Measurements from ENCODE around the gene PCDHGC3. TPM values are rescaled to one million over a fixed set of nuclear protein-coding genes. Genes with fewer than 3 reads are reported as not detected.
A peak's percentile ranks its signal among the peaks of the same experiment; 100 is the strongest.

Gene PCDHGC3
- total and polyA plus RNA-seq, 8 donors, result 9.1 to 25.3 (median 18.9) TPM

DNA sequence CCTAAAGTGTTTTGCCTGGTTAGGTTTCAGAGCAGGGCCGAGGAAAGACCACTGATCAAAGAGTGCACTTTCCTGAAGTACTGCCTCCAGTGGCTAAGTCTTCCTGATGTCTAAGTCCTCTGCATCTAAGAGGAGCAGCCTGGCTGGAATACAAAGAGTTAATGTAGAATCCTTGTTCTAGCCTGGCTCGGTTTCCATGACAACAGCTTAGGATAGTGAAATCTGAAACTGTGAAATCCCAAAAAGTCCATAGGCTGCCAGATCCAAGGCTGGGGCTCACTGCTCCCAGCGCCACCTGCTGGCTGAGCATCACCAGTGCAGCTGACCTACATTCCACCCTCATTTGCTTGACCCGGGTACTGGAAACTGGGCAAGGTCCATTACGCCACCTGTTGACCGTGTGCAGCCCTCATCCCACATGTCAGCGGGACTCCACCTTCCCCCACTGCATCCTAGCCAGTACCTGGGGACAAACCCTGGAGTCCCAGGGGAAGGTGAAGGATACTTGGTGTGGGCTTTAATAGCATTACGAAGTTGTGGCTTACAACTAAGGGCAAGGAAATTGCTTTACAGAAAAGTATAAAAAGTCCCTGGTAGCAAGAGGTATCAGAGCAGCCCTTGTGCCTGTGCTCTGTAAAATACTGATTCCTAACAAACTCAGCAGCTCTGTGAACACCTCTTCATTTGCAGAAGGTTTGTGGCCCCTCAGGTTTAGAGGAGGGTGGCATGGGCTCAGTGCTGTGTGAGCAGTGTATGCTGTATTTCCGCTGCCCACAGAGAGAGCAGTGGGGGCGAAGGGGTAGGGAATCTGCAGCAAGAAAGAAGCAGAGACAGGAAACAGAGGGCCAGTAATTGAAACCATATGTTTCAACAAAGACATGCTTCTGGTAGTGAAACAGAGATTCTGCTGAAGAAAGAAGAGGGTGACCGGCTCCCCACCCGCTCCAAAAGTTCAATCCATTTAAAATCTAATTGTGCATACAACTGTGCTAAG is 49.1 kb downstream of the PCDHGC3 start:
- TF ChIP-seq, protein P1, sequence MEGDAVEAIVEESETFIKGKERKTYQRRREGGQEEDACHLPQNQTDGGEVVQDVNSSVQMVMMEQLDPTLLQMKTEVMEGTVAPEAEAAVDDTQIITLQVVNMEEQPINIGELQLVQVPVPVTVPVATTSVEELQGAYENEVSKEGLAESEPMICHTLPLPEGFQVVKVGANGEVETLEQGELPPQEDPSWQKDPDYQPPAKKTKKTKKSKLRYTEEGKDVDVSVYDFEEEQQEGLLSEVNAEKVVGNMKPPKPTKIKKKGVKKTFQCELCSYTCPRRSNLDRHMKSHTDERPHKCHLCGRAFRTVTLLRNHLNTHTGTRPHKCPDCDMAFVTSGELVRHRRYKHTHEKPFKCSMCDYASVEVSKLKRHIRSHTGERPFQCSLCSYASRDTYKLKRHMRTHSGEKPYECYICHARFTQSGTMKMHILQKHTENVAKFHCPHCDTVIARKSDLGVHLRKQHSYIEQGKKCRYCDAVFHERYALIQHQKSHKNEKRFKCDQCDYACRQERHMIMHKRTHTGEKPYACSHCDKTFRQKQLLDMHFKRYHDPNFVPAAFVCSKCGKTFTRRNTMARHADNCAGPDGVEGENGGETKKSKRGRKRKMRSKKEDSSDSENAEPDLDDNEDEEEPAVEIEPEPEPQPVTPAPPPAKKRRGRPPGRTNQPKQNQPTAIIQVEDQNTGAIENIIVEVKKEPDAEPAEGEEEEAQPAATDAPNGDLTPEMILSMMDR (IDR thresholded peaks at IDR 0.05), result peak; percentile 96 to 98 (median 98)
- ATAC-seq (peak; percentile 76 to 90 (median 86)), DNase-seq (peak; percentile 82 to 89 (median 84)), FAIRE-seq (no peak)
- H3K36me3 ChIP-seq, result peaks cover 0 to 5% (median 0%) of the 10 kb centered on the region in 3 donors
- no peak overlapping the region for H3K4me3 ChIP-seq
- H3K27ac ChIP-seq, result peak overlapping the region in 2 of 4 donors; percentile 48 to 65
- H3K9me3 ChIP-seq, result no peaks in the 10 kb centered on the region
- no peaks in the 10 kb centered on the region for H3K27me3 ChIP-seq
- intact Hi-C loops (cut with DNase I), result loop anchor here in 1 of 3 donors (10.0 kb wide), 1 partner anchor 110 kb away; the partner anchor contains the start of genes PCDHGA10 and PCDHGB7
- WGBS, 2 donors, result 42 to 45% methylated on average over 12 of the region's 12 CpGs
- peaks cover 23 to 43% (median 31%) of the 10 kb centered on the region in 3 donors for H3K4me1 ChIP-seq

DNA sequence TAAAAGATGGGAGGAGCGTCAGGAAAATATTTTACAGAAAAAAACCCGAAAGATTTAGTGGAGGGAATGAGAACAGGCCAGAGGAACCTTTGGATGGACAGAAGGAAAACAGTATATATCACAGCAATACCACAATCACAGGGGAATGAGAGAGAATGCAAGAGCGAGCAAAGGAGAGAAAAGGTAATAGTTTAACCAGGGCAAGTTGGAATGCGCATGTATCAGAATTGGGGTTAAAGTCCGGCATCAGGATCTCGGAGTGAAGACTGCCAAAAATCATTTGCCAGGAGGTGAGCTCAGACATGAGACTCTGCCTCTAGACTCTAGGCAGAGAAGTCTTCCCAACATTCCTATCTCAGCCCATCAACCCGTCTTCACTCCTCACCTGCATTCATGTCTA is 49.9 kb downstream of the PCDHGC3 start:
- Histone ChIP-seq H3K36me3 (peaks cover 0 to 5% (median 0%) of the 10 kb centered on the region in 3 donors), H3K4me3 (no peak overlapping the region), H3K4me1 (peaks cover 23 to 43% (median 31%) of the 10 kb centered on the region in 3 donors), H3K27ac (peak overlapping the region in 1 of 4 donors; percentile 65), H3K27me3 (no peaks in the 10 kb centered on the region), H3K9me3 (no peaks in the 10 kb centered on the region)
- FAIRE-seq, result no peak
- intact Hi-C loops (cut with DNase I), result loop anchor here in 1 of 3 donors (10.0 kb wide), 1 partner anchor 111 kb away; the partner anchor contains the start of genes PCDHGA10 and PCDHGB7
- peak in 1 of 6 donors; percentile 53 for DNase-seq
- TF ChIP-seq, protein P1 (IDR thresholded peaks at IDR 0.05), result no peak
- 55 to 59% methylated on average over 7 of the region's 7 CpGs for WGBS, 2 donors
- ATAC-seq, result peak in 3 of 4 donors; percentile 20 to 38 (median 37)

DNA sequence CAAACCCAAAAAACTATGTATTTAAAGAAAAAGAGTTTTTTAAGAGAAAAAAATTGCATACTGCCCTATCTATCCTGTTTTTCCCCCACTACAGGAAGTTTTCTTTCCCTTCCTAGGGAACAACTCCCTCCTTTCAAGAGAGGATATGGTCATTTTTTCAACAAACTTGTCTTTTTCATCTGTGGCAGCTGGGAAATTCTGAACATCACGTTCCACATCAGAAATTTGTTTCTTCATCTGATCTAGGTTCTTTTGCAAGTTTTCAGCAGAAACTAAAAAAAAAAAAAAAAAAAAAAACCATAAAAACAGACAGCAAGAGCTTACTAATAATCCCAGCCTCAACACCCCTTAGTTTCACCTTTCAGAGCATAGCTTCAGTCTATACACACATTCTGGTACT is 51.7 kb downstream of the PCDHGC3 start:
- H3K27ac ChIP-seq, result peak overlapping the region in 3 of 4 donors; percentile 38 to 90 (median 64)
- TF ChIP-seq, protein P1 (IDR thresholded peaks at IDR 0.05), result no peak
- ATAC-seq (no peak), FAIRE-seq (no peak), DNase-seq (no peak)
- H3K4me1 ChIP-seq, result peaks cover 23 to 31% (median 27%) of the 10 kb centered on the region in 3 donors
- no peak overlapping the region for H3K4me3 ChIP-seq
- H3K9me3 ChIP-seq, result no peaks in the 10 kb centered on the region
- no peaks in the 10 kb centered on the region for H3K36me3 ChIP-seq
- no peaks in the 10 kb centered on the region for H3K27me3 ChIP-seq
- WGBS, 2 donors, result 77 to 79% methylated on average over 1 of the region's 1 CpG
- intact Hi-C loops (cut with DNase I), result loop anchor here in 1 of 3 donors (10.0 kb wide), 1 partner anchor 113 kb away; the partner anchor contains the start of genes PCDHGA10 and PCDHGB7

Other genes starting within 250 kb of the PCDHGC3 start
- gene PCDHB15, start 230.6 kb upstream of the PCDHGC3 start, total RNA-seq, result 1 to 10 TPM; 1.7 to 2.6 (median 2.4) TPM
- gene PCDHB15, start 230.6 kb upstream of the PCDHGC3 start, polyA plus RNA-seq, result 1 to 10 TPM; 1.8 to 2.8 TPM
- gene SLC25A2, start 171.9 kb upstream of the PCDHGC3 start, total RNA-seq, result under 1 TPM in 5 of 6 donors, not detected in 1; 0.14 to 0.69 (median 0.19) TPM
- gene SLC25A2, start 171.9 kb upstream of the PCDHGC3 start, polyA plus RNA-seq, result under 1 TPM in 1 of 2 donors, not detected in 1; 0.30 TPM
- 10 to 100 TPM; 17.7 to 40.2 (median 22.7) TPM for gene TAF7, start 155.2 kb upstream of the PCDHGC3 start, total RNA-seq
- 10 to 100 TPM; 16.6 to 47.4 TPM for gene TAF7, start 155.2 kb upstream of the PCDHGC3 start, polyA plus RNA-seq
- under 1 TPM; 0.22 to 0.67 (median 0.40) TPM for gene PCDHGA1, start 145.5 kb upstream of the PCDHGC3 start, total RNA-seq
- gene PCDHGA1, start 145.5 kb upstream of the PCDHGC3 start, polyA plus RNA-seq, result under 1 TPM; 0.19 to 0.33 TPM
- gene PCDHGA2, start 137.2 kb upstream of the PCDHGC3 start, total RNA-seq, result 1 to 10 TPM in 5 of 6 donors, under 1 TPM in 1; 0.75 to 2.1 (median 1.5) TPM
- under 1 TPM; 0.46 to 0.94 TPM for gene PCDHGA2, start 137.2 kb upstream of the PCDHGC3 start, polyA plus RNA-seq
- 1 to 10 TPM in 5 of 6 donors, under 1 TPM in 1; 0.98 to 2.4 (median 1.7) TPM for gene PCDHGA3, start 132.1 kb upstream of the PCDHGC3 start, total RNA-seq
- gene PCDHGA3, start 132.1 kb upstream of the PCDHGC3 start, polyA plus RNA-seq, result under 1 TPM; 0.52 to 0.87 TPM
- gene PCDHGB1, start 125.9 kb upstream of the PCDHGC3 start, total RNA-seq, result 1 to 10 TPM; 1.5 to 3.2 (median 1.9) TPM
- 1 to 10 TPM in 1 of 2 donors, under 1 TPM in 1; 0.31 to 1.1 TPM for gene PCDHGB1, start 125.9 kb upstream of the PCDHGC3 start, polyA plus RNA-seq
- 1 to 10 TPM; 1.8 to 2.9 (median 2.2) TPM for gene PCDHGA4, start 120.9 kb upstream of the PCDHGC3 start, total RNA-seq
- 1 to 10 TPM in 1 of 2 donors, under 1 TPM in 1; 0.61 to 1.0 TPM for gene PCDHGA4, start 120.9 kb upstream of the PCDHGC3 start, polyA plus RNA-seq
- 1 to 10 TPM; 1.8 to 2.8 (median 2.2) TPM for gene PCDHGB2, start 116.0 kb upstream of the PCDHGC3 start, total RNA-seq
- gene PCDHGB2, start 116.0 kb upstream of the PCDHGC3 start, polyA plus RNA-seq, result 1 to 10 TPM in 1 of 2 donors, under 1 TPM in 1; 0.63 to 1.1 TPM
- 1 to 10 TPM; 1.2 to 2.1 (median 1.6) TPM for gene PCDHGA5, start 111.8 kb upstream of the PCDHGC3 start, total RNA-seq
- gene PCDHGA5, start 111.8 kb upstream of the PCDHGC3 start, polyA plus RNA-seq, result 1 to 10 TPM in 1 of 2 donors, under 1 TPM in 1; 0.40 to 1.1 TPM
- 1 to 10 TPM; 1.7 to 3.0 (median 2.3) TPM for gene PCDHGB3, start 105.7 kb upstream of the PCDHGC3 start, total RNA-seq
- gene PCDHGB3, start 105.7 kb upstream of the PCDHGC3 start, polyA plus RNA-seq, result under 1 TPM; 0.59 to 0.99 TPM
- gene PCDHGA6, start 102.1 kb upstream of the PCDHGC3 start, total RNA-seq, result 1 to 10 TPM; 1.4 to 3.1 (median 2.0) TPM
- 1 to 10 TPM; 1.1 to 1.4 TPM for gene PCDHGA6, start 102.1 kb upstream of the PCDHGC3 start, polyA plus RNA-seq
- 1 to 10 TPM; 1.2 to 2.0 (median 1.7) TPM for gene PCDHGA7, start 93.2 kb upstream of the PCDHGC3 start, total RNA-seq
- gene PCDHGA7, start 93.2 kb upstream of the PCDHGC3 start, polyA plus RNA-seq, result 1 to 10 TPM in 1 of 2 donors, under 1 TPM in 1; 0.92 to 1.3 TPM
- gene PCDHGB4, start 88.3 kb upstream of the PCDHGC3 start, total RNA-seq, result 1 to 10 TPM; 1.5 to 3.1 (median 1.9) TPM
- gene PCDHGB4, start 88.3 kb upstream of the PCDHGC3 start, polyA plus RNA-seq, result under 1 TPM; 0.56 to 0.65 TPM
- gene PCDHGA8, start 83.3 kb upstream of the PCDHGC3 start, total RNA-seq, result 1 to 10 TPM in 2 of 6 donors, under 1 TPM in 4; 0.72 to 1.1 (median 0.91) TPM
- gene PCDHGA8, start 83.3 kb upstream of the PCDHGC3 start, polyA plus RNA-seq, result under 1 TPM; 0.12 to 0.49 TPM
- gene PCDHGB5, start 78.0 kb upstream of the PCDHGC3 start, total RNA-seq, result 1 to 10 TPM; 4.0 to 7.9 (median 5.4) TPM
- gene PCDHGB5, start 78.0 kb upstream of the PCDHGC3 start, polyA plus RNA-seq, result 1 to 10 TPM; 1.1 to 1.4 TPM
- gene PCDHGA9, start 73.2 kb upstream of the PCDHGC3 start, total RNA-seq, result 1 to 10 TPM; 1.4 to 3.0 (median 2.3) TPM
- gene PCDHGA9, start 73.2 kb upstream of the PCDHGC3 start, polyA plus RNA-seq, result 1 to 10 TPM in 1 of 2 donors, under 1 TPM in 1; 0.31 to 1.3 TPM
- gene PCDHGB6, start 67.9 kb upstream of the PCDHGC3 start, total RNA-seq, result 1 to 10 TPM; 1.7 to 4.0 (median 2.6) TPM
- 1 to 10 TPM in 1 of 2 donors, under 1 TPM in 1; 0.63 to 1.1 TPM for gene PCDHGB6, start 67.9 kb upstream of the PCDHGC3 start, polyA plus RNA-seq
- gene PCDHGA10, start 63.0 kb upstream of the PCDHGC3 start, total RNA-seq, result 1 to 10 TPM; 1.2 to 3.1 (median 2.1) TPM
- under 1 TPM; 0.26 to 0.95 TPM for gene PCDHGA10, start 63.0 kb upstream of the PCDHGC3 start, polyA plus RNA-seq
- 1 to 10 TPM; 3.3 to 5.6 (median 3.9) TPM for gene PCDHGB7, start 58.3 kb upstream of the PCDHGC3 start, total RNA-seq
- 1 to 10 TPM; 1.0 to 1.1 TPM for gene PCDHGB7, start 58.3 kb upstream of the PCDHGC3 start, polyA plus RNA-seq
- 1 to 10 TPM; 1.2 to 2.6 (median 1.6) TPM for gene PCDHGA11, start 54.9 kb upstream of the PCDHGC3 start, total RNA-seq
- gene PCDHGA11, start 54.9 kb upstream of the PCDHGC3 start, polyA plus RNA-seq, result under 1 TPM; 0.23 to 0.99 TPM
- gene PCDHGA12, start 45.5 kb upstream of the PCDHGC3 start, total RNA-seq, result 1 to 10 TPM; 1.2 to 2.3 (median 1.6) TPM
- 1 to 10 TPM in 1 of 2 donors, under 1 TPM in 1; 0.33 to 1.2 TPM for gene PCDHGA12, start 45.5 kb upstream of the PCDHGC3 start, polyA plus RNA-seq
- gene PCDHGC4, start 9.1 kb downstream of the PCDHGC3 start, total RNA-seq, result 1 to 10 TPM in 3 of 6 donors, under 1 TPM in 3; 0.41 to 1.4 (median 0.91) TPM
- under 1 TPM; 0.35 to 0.65 TPM for gene PCDHGC4, start 9.1 kb downstream of the PCDHGC3 start, polyA plus RNA-seq
- under 1 TPM; 0.17 to 0.98 (median 0.76) TPM for gene PCDHGC5, start 13.1 kb downstream of the PCDHGC3 start, total RNA-seq
- under 1 TPM; 0.09 to 0.61 TPM for gene PCDHGC5, start 13.1 kb downstream of the PCDHGC3 start, polyA plus RNA-seq
- gene DIAPH1, start 143.0 kb downstream of the PCDHGC3 start, total RNA-seq, result 10 to 100 TPM; 41.1 to 72.7 (median 61.0) TPM
- 10 to 100 TPM; 28.9 to 41.2 TPM for gene DIAPH1, start 143.0 kb downstream of the PCDHGC3 start, polyA plus RNA-seq
- 10 to 100 TPM; 17.8 to 28.5 (median 26.0) TPM for gene HDAC3, start 160.9 kb downstream of the PCDHGC3 start, total RNA-seq
- gene HDAC3, start 160.9 kb downstream of the PCDHGC3 start, polyA plus RNA-seq, result 10 to 100 TPM; 30.5 to 68.9 TPM
- 1 to 10 TPM in 3 of 6 donors, under 1 TPM in 3; 0.67 to 2.2 (median 1.1) TPM for gene RELL2, start 161.0 kb downstream of the PCDHGC3 start, total RNA-seq
- 1 to 10 TPM; 7.1 to 9.0 TPM for gene RELL2, start 161.0 kb downstream of the PCDHGC3 start, polyA plus RNA-seq
- 10 to 100 TPM in 1 of 6 donors, 1 to 10 TPM in 5; 4.8 to 18.3 (median 7.7) TPM for gene FCHSD1, start 175.5 kb downstream of the PCDHGC3 start, total RNA-seq
- 10 to 100 TPM; 20.0 to 22.4 TPM for gene FCHSD1, start 175.5 kb downstream of the PCDHGC3 start, polyA plus RNA-seq
- 1 to 10 TPM; 1.2 to 4.9 (median 1.8) TPM for gene ARAP3, start 206.3 kb downstream of the PCDHGC3 start, total RNA-seq
- 10 to 100 TPM in 1 of 2 donors, 1 to 10 TPM in 1; 6.2 to 11.9 TPM for gene ARAP3, start 206.3 kb downstream of the PCDHGC3 start, polyA plus RNA-seq

Measured in pancreas (tissue), 10 donors.